Peyer's patch (tissue), 4 donors: ENCODE results near the gene PRKCH.

Source experiments
- CTCF ChIP-seq, 6 experiments: fragments of 450-650 bp in 4 of 6; fragments of 200-600 bp in 2 of 6; sonication (generic) in 1 of 6; IDR thresholded peaks; one replicate each; pipeline ENCODE4 v1.5.1; 2017 to 2019; ENCODE audit warnings: antibody characterized with exemption in 6 of 6, mild to moderate bottlenecking in 3 of 6, moderate library complexity in 1 of 6
- POLR2A ChIP-seq, 2 donors: fragments of 450-650 bp; IDR thresholded peaks; one replicate each; pipeline ENCODE4 v1.5.1; 2017; ENCODE audit warnings: antibody characterized with exemption in 2 of 2, mild to moderate bottlenecking in 2 of 2, moderate library complexity in 2 of 2

GRCh38 chr14:61399365-61399764 is 78.0 kb downstream of the PRKCH start:
- TF ChIP-seq CTCF (IDR thresholded peaks at IDR 0.05): no peak
- no peak for TF ChIP-seq POLR2A (IDR thresholded peaks at IDR 0.05)
